GM18502 (cell line): Measurements from ENCODE around the gene GPI.
"Not testable (repeated sequence)": the region's sequence is repeated elsewhere in the genome, so short reads cannot be mapped to it uniquely, and the experiment has no call there.

Experiments
- ATAC-seq: cut with Tn5 transposase; IDR thresholded peaks from one replicate; pipeline ENCODE4 v1.9.1; 2021; ENCODE audit warnings: mild to moderate bottlenecking; ENCODE audit not compliant: unreplicated experiment, poor library complexity

GPI gene

GRCh38 chr19:34400844-34401243, 35.8 kb downstream of the GPI start:
- not testable (repeated sequence) for ATAC-seq

GRCh38 chr19:34402074-34402600, 37.1 kb downstream of the GPI start:
- no peak for ATAC-seq

GRCh38 chr19:34403784-34404108, 38.8 kb downstream of the GPI start:
- no peak for ATAC-seq

DNA sequence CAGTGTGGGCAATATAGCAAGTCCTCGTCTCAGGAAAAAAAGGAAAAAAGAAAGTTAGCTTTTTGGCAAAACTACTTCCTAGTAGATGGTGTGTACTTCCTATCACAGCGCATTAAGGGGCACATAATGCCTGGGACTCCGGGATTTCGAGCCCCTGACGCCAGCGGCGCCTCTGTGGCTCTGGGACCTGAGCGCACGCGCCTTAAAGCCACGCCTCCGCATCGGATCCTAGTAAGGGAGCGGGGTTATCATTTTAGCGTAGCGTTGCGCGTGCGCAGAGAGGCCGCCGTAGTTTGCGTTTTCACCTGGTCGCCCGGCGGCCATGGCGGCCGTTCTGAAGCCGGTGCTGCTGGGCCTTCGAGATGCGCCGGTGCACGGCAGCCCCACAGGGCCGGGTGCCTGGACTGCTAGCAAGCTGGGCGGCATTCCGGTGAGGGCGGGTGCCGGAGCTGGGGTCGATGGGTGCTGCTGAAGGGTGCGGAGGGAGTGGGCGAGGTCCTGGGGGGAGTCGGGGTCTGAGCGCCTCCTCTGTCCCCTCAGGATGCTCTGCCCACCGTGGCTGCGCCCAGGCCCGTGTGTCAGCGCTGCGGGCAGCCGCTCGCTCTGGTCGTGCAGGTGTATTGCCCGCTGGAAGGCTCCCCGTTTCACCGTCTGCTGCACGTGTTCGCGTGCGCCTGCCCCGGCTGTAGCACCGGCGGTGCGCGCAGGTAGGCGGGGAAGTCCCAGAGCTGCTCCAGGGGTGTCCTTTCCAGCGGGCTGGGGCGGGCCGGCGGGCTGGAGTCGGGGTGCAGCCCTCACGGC, 39.3 kb downstream of the GPI start, which contains the start of gene PDCD2L:
Gene PDCD2L (plus strand): TSS at position 291 of the 801 bp plus-strand sequence. CDS start 32 bp downstream, at position 323.
- peak; percentile 81 for ATAC-seq

DNA sequence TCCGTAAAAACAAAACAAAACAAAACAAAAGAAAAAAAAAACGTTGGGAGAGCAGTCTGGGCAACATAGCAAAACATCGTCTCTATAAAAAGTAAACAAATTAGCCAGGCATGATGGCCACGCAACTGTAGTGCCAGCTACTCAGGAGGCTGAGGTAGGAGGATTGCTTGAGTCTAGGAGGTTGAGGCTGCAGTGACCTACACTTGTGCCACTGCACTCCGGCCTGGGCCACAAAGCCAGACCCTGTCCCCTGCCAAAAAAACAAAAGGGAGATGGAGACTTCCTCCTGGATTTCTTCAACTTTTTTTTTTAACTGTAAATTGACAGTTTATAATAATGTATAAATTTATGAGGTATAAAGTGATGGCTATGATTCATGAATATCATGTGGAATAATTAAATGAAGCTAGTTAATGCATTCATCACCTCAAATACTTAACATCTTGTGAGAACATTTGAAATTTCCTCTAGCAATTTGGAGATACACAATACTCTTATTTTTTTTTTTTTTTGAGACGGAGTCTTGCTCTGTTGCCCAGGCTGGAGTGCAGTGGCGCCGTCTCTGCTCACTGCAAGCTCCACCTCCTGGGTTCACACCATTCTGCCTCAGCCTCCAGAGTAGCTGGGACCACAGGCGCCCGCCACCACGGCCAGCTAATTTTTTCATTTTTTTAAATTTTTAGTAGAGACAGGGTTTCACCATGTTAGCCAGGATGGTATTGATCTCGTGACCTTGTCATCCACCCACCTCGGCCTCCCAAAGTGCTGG, 41.1 kb downstream of the GPI start:
- no peak for ATAC-seq

- no peak for ATAC-seq
Observed at GRCh38 chr19:34408411-34408810, 43.4 kb downstream of the GPI start.

- ATAC-seq = no peak
Observed at GRCh38 chr19:34409189-34410164, 44.5 kb downstream of the GPI start.

- ATAC-seq = no peak
Observed at GRCh38 chr19:34411216-34411615, 46.2 kb downstream of the GPI start.

DNA sequence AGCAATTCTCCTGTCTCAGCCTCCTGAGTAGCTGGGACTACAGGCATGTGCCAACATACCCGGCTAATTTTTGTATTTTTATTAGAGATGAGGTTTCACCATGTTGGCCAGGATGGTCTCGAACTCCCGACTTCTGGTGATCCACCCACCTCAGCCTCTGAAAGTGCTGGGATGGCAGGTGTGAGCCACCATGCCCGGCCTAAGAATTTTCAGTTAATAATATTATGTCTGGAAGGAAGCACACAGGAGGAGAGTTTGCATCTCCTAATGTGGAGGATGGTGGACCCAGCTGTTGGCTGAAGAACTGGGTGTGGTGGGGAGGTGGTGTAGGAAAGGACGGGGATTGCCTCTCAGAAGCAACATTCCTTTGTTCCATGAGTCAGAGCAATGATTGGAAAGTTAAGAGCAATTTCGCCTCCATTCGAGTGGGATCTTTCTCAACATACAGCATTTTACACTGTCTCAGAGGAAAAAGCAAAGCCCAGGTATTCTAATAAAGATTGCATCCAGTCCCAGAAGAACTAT, 51.1 kb downstream of the GPI start:
- no peak for ATAC-seq

- no peak for ATAC-seq
Observed at GRCh38 chr19:34418300-34418699, 53.3 kb downstream of the GPI start.

- ATAC-seq = no peak
Observed at GRCh38 chr19:34426096-34426661, 61.2 kb downstream of the GPI start.

- peak; percentile 45 for ATAC-seq
Observed at GRCh38 chr19:34428549-34429285, 63.7 kb downstream of the GPI start.

- ATAC-seq = no peak
Observed at GRCh38 chr19:34429553-34429952, 64.6 kb downstream of the GPI start.

GRCh38 chr19:34430738-34431625, 66.0 kb downstream of the GPI start:
- ATAC-seq = peak; percentile 54

DNA sequence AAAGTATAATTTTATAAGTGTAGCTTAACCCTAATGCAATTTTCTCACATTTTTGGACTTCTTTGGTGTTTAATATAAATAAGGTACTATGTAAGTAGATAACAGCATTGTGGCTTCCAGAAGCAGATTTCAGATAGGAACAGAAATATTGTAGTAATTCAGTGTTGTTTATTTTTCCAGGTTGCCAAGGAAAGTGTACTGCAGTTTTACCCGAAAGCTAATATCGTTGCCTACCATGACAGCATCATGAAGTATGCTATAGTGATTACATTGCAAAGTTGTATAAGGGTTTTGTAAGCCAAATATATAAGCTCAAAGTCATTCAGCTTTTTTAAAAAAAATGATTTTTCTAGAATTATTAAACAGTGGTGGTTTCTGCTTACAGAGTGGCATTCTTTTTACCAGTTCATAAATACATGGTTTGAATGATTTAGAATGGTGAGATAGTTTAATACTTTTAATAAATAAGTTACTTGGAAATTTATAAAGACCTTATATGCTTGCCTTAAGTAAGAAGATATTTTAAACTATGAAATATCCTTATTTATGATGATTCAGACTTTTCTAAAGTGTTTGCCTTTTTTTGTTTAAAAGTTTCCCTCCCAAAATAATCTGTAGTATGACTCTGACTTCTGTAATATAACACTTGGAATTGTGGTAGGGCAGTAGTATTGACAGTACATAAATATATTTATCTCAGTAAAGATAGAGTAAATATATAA, 66.8 kb downstream of the GPI start:
- ATAC-seq = no peak

DNA sequence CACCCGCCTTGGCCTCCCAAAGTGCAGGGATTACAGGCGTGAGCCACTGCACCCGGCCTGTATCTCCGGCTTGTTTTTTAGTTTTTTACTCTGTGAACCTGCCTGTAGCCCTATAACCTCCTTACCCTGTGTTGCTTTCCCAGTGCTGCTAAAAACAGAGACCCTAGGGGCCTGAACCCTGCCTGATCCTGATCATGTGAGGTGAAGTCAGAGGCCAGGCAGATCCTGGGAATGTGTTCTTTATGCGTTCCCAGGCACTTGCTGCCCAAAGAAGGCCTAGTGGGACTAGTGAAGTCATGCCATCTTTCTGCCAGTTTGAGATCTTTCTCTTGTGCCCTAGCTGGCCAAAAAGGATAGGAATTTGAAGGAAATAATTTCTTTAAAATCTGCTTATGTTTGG, 67.8 kb downstream of the GPI start:
- no peak for ATAC-seq

- ATAC-seq = no peak
Observed at GRCh38 chr19:34436716-34437115, 71.7 kb downstream of the GPI start.
